ENCODE measurements around the gene MSRB1. TPM values are rescaled to one million over a fixed set of nuclear protein-coding genes. Genes with fewer than 3 reads are reported as not detected.
A peak's percentile ranks its signal among the peaks of the same experiment; 100 is the strongest.
"Not testable (repeated sequence)": the region's sequence is repeated elsewhere in the genome, so short reads cannot be mapped to it uniquely, and the experiment has no call there.

MSRB1 gene
- total RNA-seq, 2 donors from 2014 or later: 23.6 to 30.8 TPM

- intact Hi-C loops (cut with DNase I): no loop called here
- DNase-seq: no peak
- ATAC-seq: no peak
Observed at GRCh38 chr16:1945559-1946391, 2.8 kb upstream of the MSRB1 start.

GRCh38 chr16:1944612-1945199 is 1.7 kb upstream of the MSRB1 start:
- DNase-seq: no peak
- ATAC-seq: no peak
- intact Hi-C loops (cut with DNase I): no loop called here

GRCh38 chr16:1942047-1942809 is 771 bp downstream of the MSRB1 start:
- intact Hi-C loops (cut with DNase I): no loop called here
- ATAC-seq (peak; percentile 3 to 4), DNase-seq (no peak)

- DNase-seq (no peak), ATAC-seq (no peak)
- intact Hi-C loops (cut with DNase I): no loop called here
Observed at GRCh38 chr16:1941162-1942046, 1.6 kb downstream of the MSRB1 start.

- no peak for DNase-seq
- intact Hi-C loops (cut with DNase I): no loop called here
- no peak for ATAC-seq
Observed at GRCh38 chr16:1940273-1941161, 2.5 kb downstream of the MSRB1 start.

- ATAC-seq; DNase-seq; intact Hi-C loops (cut with DNase I): not testable (repeated sequence)
Observed at GRCh38 chr16:1939833-1940232, 3.2 kb downstream of the MSRB1 start.

- intact Hi-C loops (cut with DNase I): no loop called here
- DNase-seq (no peak), ATAC-seq (no peak)
Observed at GRCh38 chr16:1938910-1939309, 4.1 kb downstream of the MSRB1 start.

GRCh38 chr16:1938316-1938715 is 4.7 kb downstream of the MSRB1 start:
- ATAC-seq: no peak
- intact Hi-C loops (cut with DNase I): no loop called here
- no peak for DNase-seq

- DNase-seq (no peak), ATAC-seq (no peak)
- intact Hi-C loops (cut with DNase I): no loop called here
Observed at GRCh38 chr16:1936945-1937479, 6.0 kb downstream of the MSRB1 start.

GRCh38 chr16:1933097-1933661 is 9.8 kb downstream of the MSRB1 start:
- ATAC-seq: no peak
- no peak for DNase-seq
- intact Hi-C loops (cut with DNase I): no loop called here

- intact Hi-C loops (cut with DNase I): no loop called here
- no peak for ATAC-seq
- no peak for DNase-seq
Observed at GRCh38 chr16:1932050-1933028, 10.7 kb downstream of the MSRB1 start.

- intact Hi-C loops (cut with DNase I): loop anchor here in 1 of 2 donors (2.0 kb wide), 1 partner anchor 66 kb away; no protein-coding TSS in a partner anchor
- no peak for ATAC-seq
- DNase-seq: no peak
Observed at GRCh38 chr16:1930338-1930720, 12.7 kb downstream of the MSRB1 start.

- intact Hi-C loops (cut with DNase I): loop anchor here in 1 of 2 donors (2.0 kb wide), 1 partner anchor 65 kb away; no protein-coding TSS in a partner anchor
- peak; percentile 92 for DNase-seq
- peak; percentile 95 to 97 for ATAC-seq
Observed at GRCh38 chr16:1929578-1930337, 13.2 kb downstream of the MSRB1 start.

- ATAC-seq: peak; percentile 67 to 76
- DNase-seq: no peak
- intact Hi-C loops (cut with DNase I): no loop called here
Observed at GRCh38 chr16:1929105-1929504, 13.9 kb downstream of the MSRB1 start.

- ATAC-seq (no peak), DNase-seq (no peak)
- intact Hi-C loops (cut with DNase I): no loop called here
Observed at GRCh38 chr16:1926271-1926670, 16.7 kb downstream of the MSRB1 start.

GRCh38 chr16:1924095-1924494 is 18.9 kb downstream of the MSRB1 start:
- DNase-seq: no peak
- no peak for ATAC-seq
- intact Hi-C loops (cut with DNase I): no loop called here

Data from left cardiac atrium (tissue), 4 donors.